NCI-H446 (cell line): ENCODE results near the gene IQSEC3.
"Not testable (repeated sequence)": the region's sequence is repeated elsewhere in the genome, so short reads cannot be mapped to it uniquely, and the experiment has no call there.

Experiments
- DNase-seq, 2 experiments: peaks; one replicate each; lab custom pipeline; 2025; lab: John Stamatoyannopoulos, UW

IQSEC3 gene

DNA sequence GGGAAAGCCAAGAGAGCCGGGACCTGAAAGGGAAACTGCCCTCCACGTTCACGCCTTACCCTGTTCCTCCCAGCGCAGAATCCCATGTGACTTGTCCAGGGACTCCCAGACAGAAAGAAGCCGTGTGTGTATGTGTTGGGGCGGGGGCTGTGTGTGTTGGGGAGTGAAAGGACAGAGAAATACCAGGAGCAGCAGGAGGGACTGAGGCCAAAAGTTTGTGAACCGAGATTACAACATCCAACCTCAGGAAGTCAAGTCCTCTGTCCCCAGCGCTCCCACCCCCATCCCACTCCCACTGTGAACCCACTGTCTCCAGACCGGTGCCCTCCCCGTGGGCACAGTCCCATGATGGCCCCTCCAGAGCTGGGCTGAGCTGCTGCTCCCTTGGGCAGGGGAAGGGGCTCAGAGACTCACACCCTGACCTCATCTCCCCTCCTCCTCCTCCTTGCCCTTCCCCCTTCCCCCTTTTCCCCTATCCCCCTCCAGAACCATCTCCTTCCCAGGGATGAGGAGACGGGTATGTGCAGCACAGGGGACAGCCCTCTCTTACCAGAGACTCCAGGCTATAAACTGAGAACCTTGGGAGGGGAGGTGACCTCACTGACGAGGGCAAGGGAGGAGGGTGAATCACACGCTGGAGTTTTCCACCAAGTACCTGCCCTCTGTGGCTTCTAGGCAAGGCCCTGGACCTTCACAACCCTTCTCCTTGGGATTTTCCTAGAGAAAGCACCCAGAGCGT, 147.6 kb downstream of the IQSEC3 start, which contains the start of gene SLC6A12:
TSS of gene SLC6A12 (minus strand) at position 155 of the 739 bp plus-strand sequence. CDS start 4,171 bp downstream, outside the sequence.
- DNase-seq: no peak

DNA sequence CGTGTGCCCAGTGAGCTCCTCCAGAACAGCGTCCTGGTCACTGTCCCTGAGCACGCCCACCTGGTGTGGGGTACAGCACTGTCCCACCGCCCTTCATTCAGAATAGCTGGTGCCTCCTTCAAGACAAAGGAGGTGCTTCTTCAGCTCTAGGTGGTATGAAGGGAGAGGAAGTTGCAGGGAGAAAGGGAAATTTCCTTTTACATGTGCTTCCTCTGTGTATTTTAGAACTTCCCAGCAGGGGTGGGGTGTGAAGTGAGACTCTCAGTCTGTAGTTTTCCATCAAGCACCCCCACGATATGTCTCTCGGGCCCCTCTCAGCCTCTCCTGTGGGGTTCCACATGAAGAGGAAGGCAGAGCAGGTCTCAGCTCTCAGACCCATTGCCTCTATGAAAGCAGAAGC, 148.5 kb downstream of the IQSEC3 start:
- DNase-seq: no peak

DNA sequence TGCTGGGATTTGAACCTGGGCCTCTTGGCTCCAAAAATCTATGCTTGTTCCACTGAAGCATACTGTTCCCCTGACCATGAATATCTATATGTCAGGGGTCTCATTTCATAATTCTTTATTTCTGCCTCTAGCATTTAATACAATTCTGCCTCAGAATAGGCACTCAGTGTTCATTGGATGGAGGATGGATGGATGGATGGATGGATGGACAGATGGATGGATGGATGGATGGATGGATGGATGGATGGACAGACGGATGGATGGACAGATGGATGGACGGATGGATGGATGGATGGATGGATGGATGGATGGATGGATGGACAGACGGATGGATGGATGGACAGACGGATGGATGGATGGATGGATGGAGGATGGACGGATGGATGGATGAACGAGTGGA, 150.5 kb downstream of the IQSEC3 start:
- not testable (repeated sequence) for DNase-seq

DNA sequence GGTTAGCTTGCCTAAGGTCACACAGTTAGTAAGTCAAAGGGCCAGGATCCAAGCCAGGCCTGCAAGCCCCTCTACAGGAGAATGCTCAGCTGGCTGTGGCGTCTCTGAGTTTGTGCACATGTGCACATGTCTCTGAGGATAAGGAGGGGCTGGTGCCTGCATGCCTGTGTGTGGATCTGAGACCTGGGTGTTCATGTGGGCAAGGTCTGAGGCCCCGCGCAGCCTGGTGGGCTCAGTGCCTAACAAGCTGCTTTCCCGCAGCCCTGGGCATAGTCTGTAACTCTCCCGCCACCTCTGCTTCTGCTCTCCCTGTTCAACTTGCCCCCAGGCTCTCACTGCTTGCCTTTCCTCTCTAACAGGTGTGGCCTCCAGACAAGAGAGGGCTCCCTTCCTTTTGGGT, 151.7 kb downstream of the IQSEC3 start:
- no peak for DNase-seq

DNA sequence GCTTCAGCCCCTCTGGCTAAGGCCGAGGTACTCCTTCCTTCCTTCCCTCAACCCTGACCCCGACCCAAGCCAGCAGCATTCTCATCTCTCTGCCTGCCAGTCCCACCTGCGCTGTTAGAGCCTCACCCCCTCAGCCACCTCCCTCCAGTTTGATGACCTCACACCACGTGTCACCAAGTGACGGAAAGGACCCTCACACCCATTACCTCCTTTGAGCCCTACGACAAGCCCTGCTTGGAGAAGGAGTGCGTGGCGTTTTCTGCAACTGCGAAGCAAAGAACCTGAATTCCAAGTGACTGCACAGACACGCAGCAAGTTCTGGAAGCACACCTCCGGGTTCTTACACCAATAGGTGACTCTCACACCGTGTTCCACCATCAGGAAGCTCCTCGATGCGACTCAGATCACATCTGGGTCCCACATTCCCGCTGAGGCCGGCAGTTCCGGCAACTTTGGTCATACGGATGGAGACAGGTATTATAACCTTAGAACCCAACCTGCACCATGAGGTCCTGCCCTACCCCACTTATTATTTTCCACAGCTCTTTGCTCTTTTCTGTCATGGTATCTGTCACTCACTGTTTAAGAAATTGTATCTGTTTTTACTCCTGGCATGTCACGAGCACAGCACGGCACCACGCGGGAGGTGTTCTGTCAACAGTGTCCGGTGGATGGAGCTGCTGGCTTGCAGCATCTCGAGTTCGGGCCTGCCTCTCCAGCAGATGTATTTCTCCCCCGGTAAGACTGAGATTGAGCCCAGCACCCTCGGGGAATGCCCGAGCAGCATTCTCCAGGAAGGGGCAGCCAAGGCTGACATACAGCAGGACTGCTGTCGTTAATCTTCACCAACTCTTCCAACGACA, 152.4 kb downstream of the IQSEC3 start:
- DNase-seq: no peak

DNA sequence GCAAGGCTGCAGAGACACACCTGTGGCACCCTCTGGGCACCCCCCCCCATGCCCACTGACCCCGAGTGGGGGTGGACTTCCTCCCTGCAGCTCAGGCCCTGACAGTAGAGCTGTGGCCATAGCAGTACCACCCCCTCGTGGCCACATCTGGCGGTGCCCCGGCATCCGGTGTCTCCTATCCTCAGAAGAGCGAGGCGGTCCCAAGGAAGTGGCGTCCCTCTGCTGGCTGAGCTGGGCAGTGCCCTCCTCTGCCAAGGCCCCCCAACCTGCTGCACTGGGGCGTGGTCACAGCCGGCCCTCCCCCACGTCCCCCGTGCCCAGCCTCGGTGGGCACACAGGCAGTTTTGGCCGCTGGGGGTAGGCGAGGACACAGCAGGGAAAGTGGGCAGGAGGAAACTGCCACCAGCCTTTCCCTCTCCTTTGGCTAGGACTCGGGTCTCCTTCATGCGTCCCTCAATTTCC, 153.4 kb downstream of the IQSEC3 start:
- peak; percentile 53 to 69 for DNase-seq

DNA sequence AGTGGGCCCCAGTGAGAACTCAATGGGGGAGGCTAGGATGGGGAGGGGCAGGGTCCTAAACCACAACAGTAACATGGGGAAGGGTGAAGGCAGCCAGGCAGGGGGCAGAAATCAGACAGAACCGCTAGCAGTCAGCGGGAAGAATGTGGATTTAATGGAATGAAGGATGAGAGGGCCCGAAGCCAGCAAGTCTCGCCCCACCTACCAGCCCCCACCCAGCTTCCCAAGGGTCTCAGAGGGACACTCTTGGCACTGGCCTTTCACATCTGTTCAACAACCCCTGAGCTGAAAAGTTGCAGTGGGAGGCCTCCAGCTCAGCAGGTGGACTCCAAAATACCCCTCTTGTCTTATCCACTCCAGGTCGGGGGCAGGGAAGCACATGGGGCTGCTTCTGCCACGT, 153.9 kb downstream of the IQSEC3 start:
- DNase-seq: no peak

DNA sequence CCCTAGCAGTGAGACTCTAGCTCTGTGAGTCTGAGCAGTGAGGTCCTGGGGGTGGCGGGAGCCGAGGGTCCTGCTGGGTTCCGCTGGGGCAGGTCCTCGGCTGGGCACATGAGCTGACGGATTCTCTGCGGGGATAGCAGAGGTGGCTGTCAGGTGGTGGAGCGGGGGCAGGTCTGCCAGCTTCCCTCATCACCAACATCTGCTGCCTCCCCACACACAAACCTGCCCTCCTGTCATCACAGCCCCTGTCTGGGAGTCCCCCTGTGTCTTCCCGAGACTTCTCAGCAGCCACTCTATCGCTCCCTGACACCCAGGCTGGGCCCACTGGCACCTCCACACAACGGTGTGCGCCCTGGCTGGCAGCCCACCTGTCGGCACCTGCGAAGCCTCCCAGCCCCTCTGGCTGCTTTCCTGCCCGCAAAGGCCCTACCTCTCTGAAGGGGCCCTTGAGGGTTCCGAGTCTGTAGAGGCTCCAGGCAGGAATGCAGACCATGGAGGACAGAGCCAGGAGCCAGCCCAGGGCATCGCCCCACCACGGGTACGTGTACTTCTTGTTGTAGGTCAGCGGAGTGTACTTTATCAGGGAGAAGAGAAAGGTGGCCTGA, 154.5 kb downstream of the IQSEC3 start:
- DNase-seq: no peak

DNA sequence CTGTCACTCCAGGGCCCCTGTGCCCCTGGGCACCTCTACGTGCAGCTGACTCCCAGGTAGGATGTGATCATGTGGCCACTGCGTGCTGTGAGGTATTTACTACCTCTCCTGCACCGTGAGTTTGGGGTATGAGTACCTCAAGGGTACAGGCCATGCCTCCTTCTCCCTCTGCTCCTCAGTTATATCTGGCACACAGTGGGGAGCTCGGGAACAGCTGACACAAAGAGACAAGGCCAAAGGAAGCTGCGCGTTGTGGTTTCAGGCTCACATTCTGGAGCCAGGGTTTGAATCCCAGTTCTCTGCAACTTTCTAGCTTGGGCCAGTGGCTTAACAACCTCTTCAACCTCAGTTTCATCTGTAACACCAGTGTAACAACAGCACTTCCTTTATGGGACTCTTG, 155.2 kb downstream of the IQSEC3 start:
- DNase-seq: no peak

DNA sequence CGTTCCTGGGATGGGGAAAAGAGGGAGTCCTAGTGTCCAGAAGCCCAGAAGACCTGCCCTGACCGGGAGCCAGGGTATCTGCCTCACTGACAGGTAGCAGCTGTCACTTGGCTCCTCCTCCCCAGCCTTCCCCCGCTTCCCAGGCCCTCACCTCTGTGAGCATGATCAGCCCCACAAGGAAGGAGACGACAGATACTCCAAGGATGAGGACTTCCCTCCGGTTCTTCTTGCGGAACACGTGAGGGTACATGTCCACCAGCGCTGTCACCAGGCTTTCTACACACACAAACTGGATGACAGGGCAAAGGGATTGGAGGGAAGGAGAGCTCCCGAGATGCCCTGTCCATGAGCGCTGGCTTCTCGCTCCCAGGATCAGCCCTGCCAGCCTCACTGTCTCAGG, 157.3 kb downstream of the IQSEC3 start:
- no peak for DNase-seq

DNA sequence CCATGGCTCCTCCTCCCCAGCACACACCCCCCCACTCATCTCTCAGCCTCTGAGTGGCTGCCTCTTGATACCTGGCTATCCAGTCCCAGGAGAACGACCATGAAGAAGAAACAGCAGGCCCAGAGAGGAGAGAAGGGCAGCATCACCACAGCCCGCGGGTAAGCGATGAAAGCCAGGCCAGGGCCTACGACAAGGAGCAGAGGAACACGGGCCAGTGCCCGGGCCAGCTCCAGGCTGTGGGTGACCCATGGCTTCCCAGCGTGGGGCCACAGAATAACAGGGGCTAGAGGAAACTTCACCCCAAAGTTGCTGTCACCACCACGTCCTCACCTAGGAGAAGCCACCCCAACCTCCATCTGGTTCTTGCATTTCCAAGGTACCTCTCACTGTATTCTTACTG, 157.8 kb downstream of the IQSEC3 start:
- DNase-seq: no peak

DNA sequence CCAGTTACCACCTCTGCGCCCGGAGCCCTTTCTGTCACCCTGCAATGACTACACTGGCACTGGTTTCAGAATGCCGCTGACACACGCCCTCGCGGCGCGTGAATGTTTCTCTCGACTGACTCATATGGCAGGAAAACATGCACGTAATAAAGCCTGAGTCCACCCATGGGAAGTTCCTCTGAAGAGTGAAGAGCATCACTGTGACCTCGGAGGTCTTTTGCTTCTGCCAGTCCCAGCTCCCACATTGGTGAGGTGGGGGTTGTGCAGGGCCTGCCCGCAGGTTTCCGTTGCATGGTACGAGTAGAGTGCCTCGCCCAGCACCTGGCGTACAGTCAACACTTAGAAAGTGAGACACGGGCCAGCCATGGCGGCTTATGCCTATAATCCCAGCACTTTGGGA, 158.4 kb downstream of the IQSEC3 start:
- no peak for DNase-seq

DNA sequence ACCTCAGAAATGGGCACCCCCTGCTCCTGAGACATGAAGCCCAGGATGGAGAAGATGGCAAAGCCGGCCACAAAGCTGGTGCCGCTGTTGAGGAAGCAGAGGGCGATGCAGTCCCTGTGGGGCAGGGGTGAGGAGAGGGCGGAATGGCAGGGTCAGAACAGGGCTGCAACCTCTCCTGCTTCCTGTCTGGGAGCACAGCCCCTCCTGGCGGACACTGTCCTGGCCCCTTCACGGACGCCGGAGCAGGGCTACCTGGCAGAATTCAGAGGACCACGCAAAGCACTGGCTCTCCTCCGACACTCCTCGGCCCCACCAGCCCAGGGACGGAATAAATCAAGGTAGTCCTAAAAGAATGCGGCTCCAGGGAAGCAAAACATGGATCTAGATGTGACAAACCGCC, 159.8 kb downstream of the IQSEC3 start:
- DNase-seq: no peak

DNA sequence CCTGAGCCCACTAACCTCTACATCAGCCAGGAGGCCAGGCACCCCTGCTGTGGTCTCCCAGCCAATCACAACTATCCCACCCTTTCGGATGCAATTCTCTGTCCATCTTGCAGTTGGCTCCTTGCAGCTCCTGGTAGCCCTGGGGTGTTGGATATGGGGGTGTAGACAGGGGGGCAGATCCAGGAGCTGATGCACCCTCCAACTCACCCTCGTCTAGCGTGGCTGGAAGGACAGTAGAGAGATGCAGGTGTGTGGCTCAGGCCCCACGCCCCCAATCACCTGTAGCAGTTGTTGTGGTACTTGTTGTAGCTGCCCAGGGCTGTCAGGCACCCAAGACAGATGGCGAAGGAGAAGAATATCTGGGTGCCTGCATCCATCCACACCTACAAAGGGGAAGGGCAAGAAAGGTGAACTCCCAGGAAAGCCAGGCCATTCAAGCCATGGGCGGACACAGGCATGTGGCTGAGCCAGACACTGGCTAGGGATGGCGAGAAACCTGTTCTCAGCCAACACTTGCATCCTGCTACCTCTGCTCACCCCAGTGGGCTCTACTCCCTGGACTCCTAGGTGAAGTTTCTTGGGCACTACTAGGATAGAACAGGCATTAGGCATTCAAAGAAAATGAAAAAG, 160.8 kb downstream of the IQSEC3 start:
- no peak for DNase-seq
